NCI-H187 treated with DMSO at 0.1 percent for 48 hours (cell line): ENCODE results near the gene TRAF2.

ENCODE experiments used
- DNase-seq: peaks from one replicate; lab custom pipeline; 2025; lab: John Stamatoyannopoulos, UW

The TRAF2 gene

DNA sequence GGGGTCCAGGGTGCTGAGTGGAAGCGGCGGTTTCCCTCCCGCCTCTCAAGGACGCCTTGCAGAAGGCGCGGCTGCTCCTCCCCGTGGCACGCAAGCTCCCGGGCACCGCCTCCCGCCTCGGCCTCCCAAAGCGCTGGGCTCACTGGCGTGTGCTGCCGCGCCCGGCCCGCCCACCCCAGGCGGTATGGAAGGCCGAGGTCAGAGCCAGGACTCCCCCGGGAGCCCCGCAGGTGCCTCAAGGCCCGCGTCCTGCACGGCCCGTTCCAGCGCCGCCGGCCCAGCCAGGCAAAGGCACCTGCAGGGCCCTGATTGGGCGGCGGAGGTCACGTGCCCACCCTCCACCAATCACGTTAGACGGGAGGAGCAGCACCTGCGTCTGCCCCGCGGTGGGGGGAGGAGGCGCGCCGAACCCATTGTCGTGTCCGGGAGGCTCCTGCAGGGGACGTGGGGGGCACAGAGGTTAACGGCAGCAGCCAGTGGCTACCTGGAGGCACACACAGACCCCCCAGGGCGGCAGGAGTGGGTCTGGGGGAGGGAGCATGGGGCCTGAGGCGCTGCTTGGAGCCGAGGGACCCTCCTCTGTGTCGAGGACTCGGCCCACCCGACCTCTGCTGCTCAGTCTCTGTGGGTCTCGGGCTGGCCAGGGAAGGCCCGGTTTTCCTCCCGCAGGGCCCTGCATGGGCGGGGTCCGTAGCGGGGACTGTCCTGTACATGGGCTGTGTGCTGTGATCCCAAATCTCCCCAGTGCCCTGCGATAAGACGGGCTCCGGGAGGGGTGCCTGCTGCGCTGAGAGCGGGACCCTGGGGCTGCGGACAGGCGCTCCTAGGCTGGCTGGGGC, 63.7 kb downstream of the TRAF2 start:
- DNase-seq, result no peak

GRCh38 chr9:136950656-136951276, 64.5 kb downstream of the TRAF2 start:
- no peak for DNase-seq

DNA sequence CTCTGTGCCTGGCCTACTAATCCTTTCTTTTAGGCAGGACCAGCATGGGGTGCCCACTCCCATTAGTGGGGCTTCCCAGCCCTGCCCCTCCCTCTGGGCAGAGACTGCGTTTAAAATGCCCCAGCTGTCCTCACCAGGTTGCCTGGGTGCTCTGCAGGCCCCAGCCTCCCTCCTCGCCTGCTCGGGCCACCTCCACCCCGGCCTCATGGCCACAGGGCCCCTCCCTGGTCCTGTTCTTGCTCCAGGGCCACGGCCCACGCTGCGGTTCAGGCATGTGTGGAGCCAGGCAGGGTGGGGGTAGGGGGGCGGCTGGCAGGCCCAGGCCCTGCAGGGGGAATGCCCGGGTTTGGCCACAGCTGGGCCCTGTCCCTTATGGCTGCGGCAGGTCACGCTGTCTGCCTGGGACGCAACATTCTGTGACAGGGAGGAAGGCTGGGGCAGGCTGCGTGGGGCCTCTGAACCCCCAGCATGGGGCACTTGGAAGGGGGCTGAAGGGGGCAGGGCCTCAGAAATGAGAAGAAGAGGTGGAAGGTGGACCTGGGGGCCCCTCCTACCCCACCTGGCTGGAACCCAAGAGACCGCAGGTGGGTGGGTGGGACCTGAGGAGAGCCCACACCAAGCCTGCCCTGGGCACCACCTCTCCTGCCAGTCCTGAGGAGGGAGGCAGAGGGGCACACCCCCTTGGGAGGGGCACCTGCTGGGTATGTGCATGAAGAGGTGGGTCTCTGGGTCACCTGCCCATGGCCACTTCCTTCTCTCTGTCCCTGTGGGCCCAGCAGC, 65.4 kb downstream of the TRAF2 start, which contains the start of gene LCN12:
LCN12 (plus strand) TSS at position 733 of the 780 bp plus-strand sequence. CDS start 55 bp downstream, outside the sequence.
- DNase-seq, result no peak

DNA sequence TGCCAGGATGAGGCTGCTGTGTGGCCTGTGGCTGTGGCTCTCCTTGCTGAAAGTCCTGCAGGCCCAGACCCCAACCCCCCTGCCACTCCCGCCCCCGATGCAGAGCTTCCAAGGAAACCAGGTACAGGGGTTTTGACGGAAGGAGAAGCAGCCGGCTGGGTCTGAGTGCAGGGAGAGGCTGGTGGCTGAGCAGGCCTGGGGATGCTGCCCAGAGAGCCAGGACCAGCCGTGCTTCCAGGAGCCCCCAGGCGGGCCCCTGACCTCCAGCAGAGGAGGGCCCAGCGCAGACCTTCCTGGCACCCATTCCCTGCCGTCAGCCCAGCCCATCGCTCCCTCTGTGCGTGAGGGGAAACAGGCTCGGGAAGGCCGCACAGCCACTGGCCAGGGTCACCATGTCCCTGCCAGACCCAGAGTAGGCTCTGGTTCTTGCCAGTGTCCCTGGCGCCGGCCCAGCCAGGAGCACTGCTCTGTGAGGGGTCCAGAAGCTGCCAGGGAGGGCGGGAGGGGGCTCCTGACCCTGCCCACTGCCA, 66.1 kb downstream of the TRAF2 start:
- DNase-seq, result no peak

GRCh38 chr9:136952876-136953770, 66.8 kb downstream of the TRAF2 start:
- DNase-seq, result no peak

- DNase-seq, result no peak
Measured at GRCh38 chr9:136953771-136954269, 67.5 kb downstream of the TRAF2 start.

GRCh38 chr9:136954270-136955083, 68.2 kb downstream of the TRAF2 start:
- DNase-seq, result no peak

DNA sequence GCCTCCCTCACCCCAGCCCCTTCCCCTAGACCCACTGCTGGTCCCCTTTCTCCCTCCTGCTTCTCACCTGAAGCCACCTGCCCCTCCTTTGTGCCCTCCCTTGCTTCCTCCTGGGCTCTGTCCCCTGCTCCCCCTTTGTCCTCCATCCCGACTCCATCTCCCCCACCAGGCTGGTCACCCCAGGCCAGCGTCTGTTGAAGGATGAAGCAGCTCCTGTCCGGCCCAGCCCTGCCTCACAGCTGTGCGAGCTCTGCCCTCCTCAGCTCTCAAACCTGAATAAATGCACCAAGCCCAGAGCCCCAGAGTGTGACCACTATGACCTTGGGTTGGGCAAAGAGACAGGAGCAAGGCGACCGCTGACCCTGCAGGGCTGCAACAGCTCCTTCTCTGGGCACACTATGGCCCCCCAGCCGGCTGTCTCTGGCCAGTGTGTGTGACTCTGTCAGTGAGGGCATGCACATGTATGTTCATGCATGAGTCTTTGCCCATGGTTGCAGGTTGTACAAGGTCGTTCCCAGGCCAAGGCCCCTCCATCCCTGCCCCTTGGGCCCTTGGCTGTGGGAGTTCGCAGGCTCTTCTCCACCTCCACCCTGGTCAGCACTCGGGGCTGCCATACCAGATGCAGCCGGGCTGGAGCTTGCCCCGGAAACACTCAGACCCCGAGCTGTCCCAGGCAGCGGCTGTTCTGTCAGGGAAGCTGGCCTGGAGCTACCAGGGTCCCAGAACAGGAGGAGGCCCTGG, 69.1 kb downstream of the TRAF2 start:
- no peak for DNase-seq

GRCh38 chr9:136955943-136956335, 69.6 kb downstream of the TRAF2 start:
- no peak for DNase-seq

DNA sequence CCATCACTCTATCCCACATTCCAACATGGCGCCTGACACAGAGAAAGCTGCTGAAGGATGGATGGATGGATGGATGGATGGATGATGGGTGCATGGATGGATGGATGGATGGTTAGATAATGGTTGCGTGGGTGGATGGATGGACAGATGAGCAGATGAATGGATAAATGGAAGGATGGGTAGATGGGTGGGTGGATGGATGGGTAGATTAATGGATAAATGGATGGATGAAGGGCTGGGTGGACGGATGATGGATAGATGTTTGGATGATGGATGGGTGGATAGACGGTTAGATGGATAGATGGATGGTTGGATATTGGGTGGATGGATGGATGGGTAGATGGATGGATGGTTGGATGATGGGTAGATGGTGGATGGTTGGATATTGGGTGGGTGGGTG, 70.3 kb downstream of the TRAF2 start:
- no peak for DNase-seq

GRCh38 chr9:136957461-136957860, 71.1 kb downstream of the TRAF2 start:
- DNase-seq, result no peak

DNA sequence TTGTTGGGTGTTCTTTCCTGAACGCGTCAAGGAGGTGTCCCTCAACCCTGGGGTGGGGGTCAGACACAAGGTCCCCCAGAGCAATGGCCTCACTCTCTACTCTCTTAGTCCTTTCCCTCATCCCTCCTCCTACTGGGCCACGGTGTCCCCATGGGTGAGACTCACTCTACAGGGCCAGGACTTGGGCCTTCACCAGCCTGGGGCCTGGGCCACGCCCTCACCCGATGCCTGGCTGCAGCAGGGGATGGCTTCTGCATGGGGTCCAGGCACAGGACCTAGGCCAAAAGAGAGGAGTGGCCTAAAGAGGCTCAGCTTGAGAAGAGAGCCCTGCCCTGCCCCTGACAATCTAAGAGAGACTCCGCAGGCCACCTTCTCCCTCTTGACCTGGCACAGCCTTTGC, 71.6 kb downstream of the TRAF2 start:
- DNase-seq, result no peak

- DNase-seq, result no peak
Measured at GRCh38 chr9:136958473-136958872, 72.2 kb downstream of the TRAF2 start.

- no peak for DNase-seq
Measured at GRCh38 chr9:136958898-136959850, 72.9 kb downstream of the TRAF2 start.

DNA sequence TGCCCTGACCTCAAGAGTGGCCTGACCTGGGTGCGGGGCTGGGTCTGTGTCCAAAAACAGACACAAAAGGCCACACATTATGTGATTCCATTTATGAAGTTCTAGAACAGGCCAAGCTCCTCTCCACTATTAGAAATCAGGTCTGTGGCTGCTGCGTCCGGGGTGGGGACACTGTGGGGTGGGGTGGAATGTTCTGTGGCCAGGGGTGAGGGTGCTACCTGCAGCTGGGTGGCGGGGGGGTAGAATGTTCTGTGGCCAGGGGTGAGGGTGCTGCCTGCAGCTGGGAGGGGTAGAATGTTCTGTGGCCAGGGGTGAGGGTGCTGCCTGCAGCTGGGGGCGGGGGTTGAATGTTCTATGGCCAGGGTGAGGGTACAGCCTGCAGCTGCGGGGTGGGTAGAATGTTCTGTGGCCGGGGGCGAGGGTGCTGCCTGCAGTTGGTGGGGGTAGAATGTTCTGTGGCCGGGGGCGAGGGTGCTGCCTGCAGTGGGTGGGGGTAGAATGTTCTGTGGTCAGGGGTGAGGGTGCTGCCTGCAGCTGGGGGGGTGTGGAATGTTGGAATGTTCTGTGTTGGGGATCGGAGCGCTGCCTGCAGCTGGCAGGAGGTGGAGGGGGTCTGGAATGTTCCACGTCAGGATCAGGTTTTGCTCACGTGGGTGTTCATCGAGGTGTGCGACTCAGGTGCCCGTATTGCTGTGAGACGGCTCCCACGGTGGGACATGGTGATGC, 74.1 kb downstream of the TRAF2 start:
- no peak for DNase-seq

GRCh38 chr9:136960938-136961275, 74.6 kb downstream of the TRAF2 start:
- DNase-seq, result no peak

DNA sequence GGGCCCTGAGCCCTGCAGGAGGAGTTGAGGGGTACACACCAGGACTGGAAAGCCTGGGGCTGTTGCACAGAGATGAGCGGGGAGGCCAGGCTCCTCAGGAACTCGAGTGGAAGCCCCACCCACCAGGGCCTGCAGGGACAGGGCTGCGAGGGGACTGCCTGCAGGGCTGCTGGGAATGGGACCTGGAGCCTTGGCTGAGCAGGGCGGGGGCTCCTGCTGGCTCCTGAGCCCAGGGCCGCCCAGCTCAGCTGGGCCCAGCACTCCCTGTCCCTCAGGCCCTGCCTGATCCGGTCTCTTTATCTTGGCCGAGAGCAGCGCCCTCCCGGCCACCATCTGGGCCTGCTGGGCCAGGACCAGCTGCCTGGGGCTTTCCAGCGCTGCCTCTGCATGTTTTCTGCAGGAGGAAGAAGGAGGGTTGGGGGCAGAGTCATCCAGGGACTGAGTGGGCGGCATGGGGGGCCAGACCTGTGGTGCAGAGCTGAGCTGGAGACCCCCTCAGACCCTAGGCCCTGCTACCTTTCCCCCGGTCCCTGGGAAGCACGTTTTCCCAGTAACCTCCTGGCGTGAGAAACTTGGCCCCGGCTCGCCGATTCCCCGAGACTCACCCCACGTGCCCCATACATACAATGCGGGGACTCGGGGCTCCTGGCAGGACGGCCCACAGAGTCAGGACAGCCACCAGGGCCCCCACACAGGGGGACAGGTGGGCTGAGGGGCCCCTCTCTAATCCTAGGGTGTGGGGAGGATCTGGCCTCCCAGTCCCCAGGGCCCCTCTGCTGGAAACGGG, 75.2 kb downstream of the TRAF2 start:
- DNase-seq, result no peak
